ENCODE measurements around the gene ATG7.
"Not testable (repeated sequence)": the region's sequence is repeated elsewhere in the genome, so short reads cannot be mapped to it uniquely, and the experiment has no call there.

Gene ATG7

DNA sequence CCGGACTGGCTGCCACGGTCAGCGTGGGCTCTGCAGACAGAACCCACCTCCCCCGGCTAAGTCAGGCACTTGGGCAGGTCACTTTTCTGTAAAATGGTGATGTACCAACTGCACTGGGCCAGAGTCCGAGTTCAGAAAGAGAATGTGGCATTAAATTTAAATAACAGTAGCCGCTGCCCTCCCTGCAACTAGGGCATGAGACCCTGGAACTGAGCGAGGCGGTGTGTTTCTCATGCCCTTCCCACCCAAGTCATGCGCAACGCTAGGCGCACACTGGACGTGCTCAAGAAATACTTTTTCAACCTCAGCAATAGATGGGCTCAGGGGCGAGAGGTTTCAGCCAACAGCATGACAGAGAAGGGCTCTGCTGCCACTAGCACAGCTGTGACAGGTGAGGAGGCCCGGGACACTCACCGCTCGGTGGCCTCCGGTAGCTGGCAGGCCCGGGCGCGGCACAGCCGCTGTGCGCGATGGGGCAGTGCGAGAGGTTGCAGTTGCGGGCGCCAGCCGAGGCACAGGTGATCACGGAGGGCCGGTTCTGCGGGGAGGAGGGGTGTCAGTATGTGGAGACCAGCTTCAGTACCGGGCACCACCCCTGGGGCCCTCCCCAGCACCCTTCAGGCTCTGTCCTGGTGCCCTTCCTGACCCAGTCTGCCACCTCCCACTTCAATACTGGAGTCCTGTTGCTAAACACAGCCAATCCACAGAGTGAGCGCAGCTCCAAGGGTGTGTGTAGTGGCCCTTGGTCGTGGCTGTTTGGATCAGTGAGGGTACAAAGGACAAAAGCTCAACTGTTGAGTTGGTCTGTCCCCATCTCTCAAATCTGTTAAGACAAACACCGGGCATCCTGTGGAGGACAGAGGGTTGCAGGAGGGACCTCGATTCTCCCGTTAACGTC is 287.0 kb downstream of the ATG7 start:
- FAIRE-seq: no peak

DNA sequence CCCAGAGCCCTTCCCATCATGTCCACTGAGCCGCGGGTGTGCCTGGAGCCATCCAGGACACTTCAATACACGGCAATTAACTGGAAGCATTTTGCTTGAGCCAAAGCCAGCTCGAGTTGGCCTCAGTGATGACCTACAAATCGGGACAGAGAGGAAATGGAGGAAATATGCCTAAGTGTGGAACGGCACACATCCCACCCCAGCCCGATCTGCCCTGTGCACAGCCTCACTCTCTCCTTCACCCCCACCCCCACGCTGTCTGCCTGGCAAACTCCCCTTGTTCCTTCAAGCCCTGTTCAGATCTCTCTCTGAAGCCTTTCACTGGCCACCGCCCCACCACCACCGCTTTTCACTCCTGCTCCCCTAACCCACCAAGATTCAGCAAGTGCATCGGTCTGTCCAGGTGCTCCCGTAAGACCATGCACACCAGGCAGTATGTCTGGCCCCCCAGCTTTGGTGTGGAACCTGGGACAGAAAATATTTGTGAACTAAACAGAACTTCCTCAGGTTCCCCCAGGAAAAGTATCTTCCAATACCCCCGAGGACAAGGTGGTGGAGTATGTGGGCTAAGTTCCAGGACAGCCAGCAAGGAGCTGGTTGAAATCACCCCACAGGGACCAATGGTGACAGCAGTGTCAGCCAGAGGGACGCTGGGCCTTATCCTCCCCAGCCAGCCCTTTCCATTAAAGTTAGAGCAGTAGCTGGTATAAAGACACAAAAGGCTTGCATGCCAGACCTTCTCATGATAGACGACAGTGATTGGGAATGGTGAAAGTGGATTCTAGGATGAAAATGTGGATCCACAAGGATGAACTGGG is 287.8 kb downstream of the ATG7 start:
- FAIRE-seq: no peak

DNA sequence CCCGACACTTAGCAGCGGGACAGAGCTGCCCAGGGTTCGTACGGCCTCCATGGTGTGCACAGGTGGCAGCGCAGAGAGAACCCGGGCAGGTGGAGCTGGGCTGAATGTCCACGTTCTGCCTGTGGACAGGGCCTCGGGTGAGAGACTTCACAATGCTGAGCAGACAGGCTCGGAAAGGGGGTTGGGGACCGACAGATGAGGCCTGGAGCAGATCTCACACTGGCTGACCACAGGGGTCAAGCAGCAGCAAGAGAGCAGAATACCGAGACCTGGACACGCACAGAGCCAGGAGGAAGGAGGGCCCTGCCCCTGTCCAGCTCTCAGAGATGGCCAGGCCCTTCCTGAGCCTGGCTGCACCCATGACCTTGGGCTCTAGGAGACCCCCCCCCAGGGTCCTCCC is 288.5 kb downstream of the ATG7 start:
- no peak for FAIRE-seq

DNA sequence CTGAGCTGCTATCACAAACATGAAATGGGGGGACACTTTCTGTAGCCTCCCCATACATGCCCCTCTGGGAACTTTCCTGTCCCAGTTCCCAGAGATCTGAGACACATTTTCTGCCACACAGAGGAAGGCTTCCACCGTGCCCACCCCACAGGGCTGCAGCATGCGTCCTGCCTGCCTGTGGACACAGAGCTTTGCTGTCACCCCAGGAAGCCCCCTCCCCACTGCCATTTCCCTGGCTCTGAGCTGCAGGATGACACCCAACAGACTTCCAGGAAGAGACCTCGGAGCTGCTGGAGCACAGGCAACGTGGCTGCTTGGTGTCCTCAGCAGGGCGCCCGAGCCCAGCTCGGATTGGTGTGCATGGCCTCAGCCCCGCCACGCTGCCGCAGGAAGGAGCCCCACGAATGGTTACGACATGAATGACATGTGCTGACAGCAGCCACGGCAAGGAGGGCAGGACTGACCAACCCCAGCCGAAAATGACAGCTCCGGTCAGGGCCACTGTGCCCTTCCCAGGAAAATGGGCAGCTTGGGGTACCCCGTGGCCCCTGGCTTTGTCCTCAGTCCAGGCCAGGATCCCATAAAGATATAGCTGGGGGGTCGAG is 290.2 kb downstream of the ATG7 start:
- FAIRE-seq: no peak

DNA sequence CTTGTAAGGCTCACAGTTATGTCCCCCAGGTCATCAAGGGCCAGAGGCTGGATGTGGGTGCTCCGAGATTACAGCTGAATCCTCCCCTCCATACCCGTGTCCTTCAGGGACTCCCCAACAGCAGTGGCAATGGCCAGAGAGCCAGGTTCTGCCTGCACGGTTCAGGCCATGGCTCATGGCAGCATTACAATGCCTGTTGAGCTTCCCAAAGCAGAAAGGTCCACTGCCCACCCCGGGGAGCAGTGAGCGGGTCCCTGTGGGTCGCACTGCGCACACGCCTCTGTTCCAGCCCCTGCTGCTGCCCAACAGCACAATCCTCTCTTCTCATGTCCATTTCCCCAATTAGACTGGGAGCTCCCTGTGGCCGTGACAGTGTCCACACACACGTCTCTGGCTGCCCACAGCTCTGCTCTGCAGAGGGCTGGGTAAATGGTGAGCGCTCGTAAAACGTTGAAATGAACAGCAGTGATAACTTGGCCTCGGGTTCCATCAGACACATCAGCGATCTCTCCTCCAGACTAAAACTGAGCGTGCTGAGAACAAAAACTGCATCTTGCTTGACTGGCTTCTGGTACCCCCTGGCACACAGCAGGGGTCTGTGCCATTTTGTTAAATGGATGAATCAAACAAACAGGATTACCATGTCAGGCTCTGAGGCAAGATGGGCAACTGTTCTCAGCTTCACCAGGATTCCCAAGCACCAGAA is 291.1 kb downstream of the ATG7 start:
- FAIRE-seq: no peak

DNA sequence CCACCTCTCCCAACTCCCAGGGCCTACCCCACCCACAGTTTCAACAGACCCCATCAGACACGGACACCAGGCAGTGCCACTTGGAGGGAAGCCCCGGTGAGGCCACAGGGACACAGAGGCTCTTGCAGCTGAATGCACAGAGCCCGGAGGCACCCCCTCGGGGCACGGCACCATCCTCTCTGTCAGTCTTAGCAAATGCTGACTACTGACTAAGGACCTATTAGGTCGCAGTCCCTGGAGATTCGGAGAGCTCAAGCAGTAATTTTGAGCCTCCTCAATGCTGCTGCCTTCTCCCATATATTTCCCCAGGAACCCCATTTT is 291.6 kb downstream of the ATG7 start:
- no peak for FAIRE-seq

DNA sequence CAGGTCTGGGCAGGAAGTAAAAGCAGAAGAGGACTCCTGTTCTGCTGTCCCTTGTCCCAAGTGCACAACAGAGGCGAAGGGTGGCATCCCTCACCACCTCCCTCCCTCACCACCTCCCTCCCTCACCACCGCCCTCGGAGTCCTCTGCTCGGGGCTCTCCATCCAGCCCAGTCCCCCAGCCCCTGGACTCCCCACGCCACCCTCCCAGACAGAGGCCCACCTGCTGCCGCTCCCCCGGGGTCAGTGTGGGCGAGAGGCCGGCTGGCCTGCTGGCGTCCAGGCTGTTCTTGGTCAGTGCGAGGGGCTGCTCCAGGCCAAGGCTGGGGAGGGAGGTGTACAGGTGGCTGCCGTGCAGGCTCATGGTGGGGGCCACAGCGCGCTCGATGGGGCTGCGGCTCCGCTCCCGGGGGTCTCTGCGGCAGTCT is 292.4 kb downstream of the ATG7 start:
- FAIRE-seq: no peak

DNA sequence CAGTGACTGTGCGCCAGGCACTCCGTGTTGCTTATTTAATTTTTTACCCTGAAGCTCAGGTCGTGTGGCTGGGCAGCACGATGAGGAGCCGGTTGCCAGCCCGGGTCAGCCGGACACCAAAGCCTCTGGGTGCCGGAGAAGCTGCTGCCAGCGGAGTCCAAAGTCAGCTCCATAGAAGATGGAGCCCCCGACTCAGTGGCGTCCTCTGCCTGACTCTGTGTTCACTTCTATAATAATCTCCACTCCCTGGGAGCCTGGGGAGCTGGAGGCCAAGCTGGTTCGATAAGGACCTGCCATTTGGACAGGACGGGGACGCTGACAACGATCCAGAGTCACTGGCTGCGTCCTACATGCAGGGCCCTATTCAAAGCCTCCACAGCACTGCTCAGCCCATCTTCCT is 292.9 kb downstream of the ATG7 start:
- FAIRE-seq: no peak

DNA sequence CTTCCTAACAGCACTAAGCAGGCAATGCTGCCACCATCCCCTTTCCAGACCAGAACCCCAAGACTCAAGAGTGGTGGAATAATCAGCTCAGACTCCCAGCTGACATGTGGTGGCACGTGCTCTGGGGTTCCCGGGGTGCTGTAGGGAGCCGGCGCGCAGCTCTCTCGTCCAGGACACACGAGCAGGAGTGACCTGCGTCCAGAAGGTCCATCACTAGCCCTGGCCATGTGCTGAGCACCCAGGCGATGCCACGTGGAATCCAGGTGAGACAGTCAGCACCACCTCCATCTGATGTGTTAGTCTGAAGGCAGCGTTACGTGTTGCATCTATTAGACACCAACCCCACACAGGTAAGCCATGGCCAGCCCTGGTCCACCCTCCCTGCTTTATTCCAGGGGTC is 293.3 kb downstream of the ATG7 start:
- no peak for FAIRE-seq

DNA sequence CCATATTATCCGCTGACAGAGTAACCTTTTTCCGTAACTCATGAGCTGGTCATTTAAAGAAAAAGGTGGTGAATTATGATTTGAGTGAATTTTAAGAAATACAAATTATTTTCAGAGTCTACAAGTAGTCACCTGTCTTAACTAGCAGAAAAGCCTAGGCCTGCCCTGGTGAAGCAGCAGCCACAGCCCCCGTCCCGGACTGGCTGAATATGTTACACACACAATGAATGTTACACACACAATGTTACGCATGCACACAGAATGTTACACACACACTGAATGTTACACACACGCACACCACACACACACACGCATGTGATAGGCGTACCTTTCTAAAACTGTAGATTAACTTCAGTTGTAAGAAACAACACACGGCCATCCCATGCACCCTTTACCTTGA is 293.7 kb downstream of the ATG7 start:
- no peak for FAIRE-seq

DNA sequence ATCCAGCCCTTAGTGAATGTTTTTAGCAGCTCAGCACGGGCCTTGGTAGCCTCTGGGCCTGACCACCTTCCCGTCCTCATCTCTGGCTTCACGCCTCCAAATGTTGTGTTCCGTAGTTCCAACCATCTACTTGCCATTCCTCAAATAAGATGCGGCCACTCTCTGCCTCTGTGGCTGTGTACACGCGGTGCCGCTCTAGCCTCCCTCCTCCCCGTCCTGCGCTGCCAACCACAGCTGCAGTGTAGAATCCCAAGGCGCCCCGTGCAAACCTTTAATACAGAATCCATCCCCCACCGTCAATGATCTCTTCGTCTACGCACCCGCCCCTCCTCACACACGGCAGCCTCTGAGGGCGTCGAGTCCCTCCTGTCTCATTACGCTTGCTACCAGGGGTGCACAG is 294.3 kb downstream of the ATG7 start:
- FAIRE-seq: no peak

DNA sequence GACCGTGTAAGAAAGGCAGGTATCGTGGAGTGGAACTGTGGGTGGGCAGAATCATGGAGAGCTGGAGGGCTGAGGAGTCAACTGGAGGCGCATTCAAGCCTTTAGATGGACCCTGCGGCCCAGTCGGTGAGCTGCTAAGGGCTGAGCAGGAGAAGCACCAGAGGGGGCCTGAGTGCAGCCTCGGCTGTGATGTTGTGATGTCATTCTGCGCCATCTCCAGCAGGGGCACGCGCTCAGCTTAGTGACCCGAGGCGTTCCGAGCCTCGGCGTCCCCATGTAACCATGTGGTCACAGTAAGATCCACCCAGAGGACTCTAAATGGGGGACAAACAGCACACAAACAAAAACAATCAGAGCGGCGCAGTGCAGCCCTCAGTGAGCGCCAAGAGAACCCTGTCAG is 294.7 kb downstream of the ATG7 start:
- FAIRE-seq: no peak

DNA sequence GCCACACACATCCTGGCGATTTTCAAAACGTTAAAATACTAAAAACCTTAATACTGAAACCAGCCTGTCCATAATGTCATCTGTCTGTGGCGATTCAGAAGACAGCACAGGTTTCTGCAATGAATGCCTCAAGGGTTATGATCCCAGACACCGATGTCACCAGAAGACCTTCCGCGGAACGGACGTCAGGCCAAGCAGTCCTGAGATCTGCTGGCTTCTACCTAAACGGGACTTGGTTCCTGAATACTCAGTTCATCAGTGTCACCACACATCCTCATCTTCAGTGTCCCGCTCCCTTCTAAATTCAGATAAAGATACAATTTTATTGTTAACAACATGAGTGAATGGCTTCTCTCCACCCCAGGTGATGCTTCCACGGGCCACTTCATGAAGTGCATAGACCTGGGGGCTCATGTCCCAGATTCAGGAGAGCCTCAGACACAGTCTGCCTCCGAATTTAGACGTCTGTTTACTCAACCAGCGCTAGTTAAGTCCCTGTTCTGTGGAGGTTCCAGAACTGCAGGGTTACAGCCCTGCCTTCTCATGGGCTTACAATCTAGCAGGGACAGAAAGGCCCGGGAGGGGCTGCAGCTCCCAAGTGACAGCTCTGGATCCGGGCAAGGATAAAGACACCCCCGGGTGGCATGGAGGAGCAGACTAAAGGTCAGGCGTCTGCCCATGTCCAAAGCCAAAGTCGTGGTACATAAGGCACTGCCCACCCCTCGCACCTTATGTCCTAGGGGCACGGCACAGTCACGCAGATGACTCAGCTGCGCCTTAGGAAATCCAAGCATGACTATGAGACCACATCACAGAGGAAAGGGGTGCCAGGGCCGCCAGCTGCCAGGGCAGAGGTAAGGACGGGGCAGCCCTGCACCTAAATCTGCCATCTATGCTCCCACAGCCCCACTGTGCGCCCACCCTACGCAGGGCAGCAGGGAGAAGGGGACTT is 295.6 kb downstream of the ATG7 start:
- no peak for FAIRE-seq

DNA sequence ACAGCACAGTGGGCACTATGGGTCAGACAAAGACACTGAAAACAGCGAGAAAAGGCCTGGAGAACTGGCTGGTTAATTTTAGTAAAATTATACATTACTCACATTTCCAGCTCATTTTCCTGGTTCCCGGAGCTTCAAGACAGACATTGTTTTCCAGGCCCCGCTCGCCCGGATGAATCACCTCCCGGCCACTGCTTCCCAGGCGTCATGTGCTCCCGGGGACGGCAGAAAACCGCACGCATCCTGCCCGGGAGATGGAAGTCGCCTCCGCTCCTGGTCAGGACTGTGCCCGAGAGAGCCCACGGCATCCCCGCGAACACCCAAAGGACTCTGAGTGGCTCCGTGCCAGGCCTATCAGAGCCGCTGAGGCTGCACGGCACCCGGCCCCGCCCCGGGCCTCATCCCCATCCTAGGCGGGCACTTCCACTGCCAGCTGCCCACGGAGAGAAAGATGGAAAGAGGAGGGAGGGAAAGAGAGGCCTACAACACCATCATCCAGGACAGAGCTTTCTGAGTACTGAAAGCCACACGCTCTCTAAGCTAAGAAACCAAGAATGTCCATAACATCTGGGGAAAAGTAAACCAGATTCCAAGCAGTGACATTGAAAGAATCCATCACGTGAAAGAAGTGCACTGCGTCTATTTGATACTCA is 296.4 kb downstream of the ATG7 start:
- no peak for FAIRE-seq

DNA sequence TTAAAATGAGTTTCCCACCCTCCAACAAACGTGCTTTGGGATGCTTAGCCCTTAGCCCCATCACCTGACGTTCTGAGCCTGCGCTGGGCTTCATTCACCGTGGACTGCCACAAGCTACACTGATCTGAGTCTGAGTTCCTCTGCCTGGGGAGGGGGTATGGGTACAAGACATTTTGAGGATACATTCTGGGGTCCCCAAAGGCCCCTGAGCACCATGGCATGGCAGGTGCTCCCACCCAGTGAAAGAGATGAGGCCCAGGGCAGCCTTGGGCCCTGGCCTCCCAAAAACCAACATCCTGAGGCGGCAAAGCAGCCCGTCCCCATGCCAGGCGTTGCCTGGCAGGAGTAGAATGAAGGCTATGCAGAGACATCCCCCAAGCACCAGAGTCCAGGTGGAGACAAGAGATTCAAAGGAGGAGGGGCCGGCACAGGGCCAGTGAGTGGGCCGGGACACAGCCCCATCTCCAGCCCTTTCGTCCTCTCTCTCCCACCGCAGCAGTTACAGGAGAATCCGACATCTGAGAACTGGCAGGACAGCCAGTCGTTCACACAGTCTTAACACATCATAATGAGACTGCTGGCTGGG is 297.1 kb downstream of the ATG7 start:
- FAIRE-seq: no peak

DNA sequence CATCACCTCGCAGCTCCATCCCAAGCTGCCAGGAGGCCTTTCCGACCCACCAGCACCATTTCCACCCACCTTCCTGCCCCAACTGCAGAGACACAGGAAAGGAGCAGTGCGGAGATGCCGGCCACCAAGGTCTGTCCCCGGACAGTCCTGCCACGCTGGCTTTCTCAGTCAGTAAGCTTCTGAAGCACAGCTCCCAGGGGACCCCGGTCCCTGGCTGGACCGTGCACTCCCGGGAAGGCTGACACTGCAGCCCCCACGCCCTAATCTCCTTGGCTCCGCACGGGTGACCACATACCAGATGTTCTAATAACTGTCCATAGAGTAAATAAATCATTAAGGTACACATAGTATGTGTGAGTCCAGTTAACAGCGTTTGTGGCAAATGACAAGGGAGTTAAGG is 298.1 kb downstream of the ATG7 start:
- no peak for FAIRE-seq

DNA sequence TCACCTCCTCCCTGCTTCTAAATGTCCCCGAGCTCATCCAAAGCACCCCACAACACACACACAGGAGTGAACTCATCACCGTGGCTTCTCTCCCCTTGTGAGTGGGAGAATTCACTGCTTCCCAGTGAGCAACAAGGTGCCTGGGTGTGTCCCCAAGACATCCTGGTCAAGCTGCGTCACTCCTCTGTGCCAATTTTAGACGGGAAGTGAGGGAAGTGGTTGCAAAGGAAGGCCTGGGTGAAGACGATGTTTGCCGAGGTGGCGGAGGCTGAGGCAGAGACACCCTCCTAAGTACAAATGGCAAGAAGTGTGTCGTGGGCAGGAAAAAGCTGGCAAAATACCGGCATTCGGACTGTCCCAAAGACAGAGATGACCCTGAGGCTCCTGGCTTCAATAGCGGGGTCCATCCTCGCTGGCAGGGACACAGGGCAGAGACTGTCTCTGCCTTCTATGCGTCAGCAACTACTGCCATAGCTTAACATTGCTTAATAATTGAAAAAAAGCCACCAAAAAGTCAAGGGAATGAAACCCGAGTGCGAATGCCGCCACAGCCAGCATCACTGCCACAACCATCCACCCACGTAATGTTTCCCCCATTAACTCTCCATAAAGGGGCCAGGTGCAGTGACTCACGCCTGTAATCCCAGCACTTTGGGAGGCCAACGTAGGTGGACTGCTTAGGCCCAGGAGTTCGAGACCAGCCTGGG is 298.7 kb downstream of the ATG7 start:
- no peak for FAIRE-seq

DNA sequence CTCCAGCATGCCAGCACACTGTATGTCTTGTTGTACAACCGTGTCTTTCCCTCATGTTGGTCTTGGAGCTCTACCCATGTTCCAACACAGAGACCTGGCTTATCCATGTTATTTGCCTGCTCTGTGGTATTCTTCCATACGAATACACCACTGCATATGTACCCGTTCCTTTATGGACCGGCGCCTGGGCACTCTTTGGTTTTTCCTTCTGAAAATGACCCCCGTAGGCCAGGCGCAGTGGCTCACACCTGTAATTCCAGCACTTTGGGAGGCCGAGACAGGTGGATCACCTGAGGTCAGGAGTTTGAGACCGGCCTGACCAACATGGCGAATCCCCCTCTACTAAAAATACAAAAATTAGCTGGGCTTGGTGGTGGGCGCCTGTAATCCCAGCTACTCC is 300.5 kb downstream of the ATG7 start:
- FAIRE-seq: not testable (repeated sequence)

DNA sequence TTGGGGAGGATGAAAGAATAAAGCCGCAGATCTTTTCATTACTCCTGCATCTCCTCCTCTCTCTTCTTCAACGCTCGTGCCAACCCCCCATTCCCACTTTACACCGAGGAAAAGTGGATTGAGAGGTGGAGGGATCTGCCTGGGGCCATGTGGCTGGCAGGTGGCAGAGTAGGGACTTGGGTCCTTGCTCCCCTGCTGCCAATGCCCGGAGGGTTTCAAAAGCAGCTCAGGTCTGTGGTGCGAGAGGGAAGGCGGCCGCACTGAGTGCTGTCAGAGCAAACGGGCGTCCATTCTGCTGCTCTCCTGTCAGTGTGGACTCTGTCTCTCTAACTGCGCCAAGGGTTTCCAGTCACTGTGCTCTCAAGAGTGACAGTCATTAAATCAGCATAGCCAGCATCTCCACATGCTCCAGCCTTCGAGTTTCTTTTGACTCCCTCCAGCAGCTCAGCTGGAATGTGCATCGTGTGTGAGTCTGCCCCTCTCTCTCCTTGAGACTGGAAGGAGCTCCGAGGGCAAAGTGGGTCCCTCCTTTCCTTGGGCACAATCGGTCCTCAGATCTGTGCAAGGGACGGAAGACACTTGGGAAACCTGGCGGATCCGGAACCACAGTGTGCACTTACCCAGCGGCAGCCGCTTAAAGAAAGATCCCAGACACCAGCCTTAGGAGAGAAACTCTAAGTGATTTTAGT is 302.9 kb downstream of the ATG7 start:
- FAIRE-seq: no peak

DNA sequence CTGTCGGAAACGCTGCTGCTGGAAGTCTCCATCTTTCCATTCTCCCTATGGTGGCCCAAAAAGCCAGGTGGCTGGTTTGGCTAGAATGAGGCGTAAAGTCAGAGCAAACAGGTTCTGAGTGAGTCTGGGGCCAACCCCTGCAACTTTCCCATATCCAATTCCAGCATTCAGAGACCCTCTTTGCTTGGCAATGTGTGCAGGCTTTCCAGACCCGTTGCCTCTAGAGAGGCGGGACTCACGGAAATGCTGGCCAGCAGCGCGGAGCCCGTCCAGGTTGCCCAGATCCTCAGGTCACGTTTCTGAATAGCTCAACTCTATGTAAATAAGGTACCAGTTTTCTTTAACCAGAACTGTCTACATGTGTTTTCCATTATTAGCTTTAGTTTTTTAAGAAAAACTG is 303.5 kb downstream of the ATG7 start:
- no peak for FAIRE-seq
